Measurements from ENCODE around the gene NRXN3.
"Not testable (repeated sequence)": the region's sequence is repeated elsewhere in the genome, so short reads cannot be mapped to it uniquely, and the experiment has no call there.

The NRXN3 gene

DNA sequence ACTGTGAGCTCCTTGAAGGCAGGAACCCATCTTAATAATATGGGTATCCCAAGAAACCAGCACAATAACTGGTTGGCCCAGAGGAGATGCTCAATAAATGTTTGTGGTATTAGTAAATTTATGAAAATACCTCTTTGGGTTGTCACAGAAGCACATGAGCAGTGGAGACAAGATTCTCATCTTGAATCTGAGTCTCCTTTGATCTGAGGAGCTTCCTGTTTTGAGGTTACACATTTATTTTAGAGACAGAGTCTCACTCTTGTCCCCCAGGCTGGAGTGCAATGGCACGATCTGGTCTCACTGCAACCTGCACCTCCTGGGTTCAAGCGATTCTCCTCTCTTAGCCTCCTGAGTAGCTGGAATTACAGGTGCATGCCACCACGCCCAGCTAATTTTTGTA, 247.4 kb downstream of the NRXN3 start:
- DNase-seq: no peak

DNA sequence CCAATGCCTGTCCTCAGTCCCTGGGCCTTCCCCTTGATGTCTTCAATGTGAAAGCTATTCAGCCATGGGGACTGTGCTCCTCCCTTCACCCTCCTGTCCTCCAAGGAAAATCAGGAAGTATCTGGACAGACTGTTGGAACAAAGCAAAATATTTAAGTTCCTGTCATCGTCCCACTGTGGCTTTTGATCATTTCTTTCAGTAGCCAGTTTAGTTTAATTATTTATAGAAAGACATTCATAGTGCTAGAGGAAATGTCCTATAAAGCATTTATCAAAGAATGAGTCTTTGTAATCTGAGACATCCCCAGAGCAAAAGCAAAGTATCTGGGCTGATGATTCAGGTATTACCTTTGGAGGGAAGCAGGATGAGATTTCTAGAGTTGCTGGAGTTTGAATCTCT, 254.1 kb downstream of the NRXN3 start:
- DNase-seq: no peak

DNA sequence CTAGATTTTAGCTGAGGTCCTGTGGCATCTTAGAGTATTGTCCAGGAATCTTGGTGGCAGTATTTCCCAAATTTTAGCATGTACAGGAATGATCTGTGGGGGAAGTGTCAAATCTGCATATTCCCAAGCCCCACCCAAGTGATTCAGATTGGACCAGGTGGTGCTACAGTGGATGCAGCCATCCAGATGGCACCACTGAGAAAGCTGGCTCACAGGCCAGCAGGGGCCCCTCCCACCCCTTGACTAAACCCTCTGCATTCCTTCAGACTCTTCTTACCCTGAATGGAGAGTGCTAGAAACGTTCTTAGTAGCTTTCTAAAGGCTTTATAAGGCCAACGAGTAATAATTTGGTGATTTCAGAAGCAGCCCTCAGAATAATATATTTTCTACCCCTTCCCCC, 255.2 kb downstream of the NRXN3 start:
- DNase-seq: no peak

DNA sequence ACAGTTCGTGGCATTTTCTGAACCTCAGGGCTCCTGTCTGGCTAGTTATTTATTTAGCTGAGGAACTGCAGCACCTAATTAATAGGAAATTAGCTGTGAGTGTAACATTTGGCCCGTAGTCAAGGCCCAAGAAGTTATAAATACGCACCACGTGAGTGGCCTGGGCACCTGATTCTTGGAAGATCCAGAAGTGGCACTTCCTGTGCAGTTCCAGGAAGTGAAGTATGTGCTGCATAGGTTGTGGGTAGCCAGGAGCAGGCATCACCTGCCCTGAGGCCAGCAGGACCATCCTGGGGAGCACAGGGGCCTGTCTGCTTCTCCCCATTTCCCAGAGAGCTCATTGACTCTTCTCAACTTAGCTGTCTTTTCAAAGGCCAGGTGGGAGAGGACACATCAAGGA, 255.6 kb downstream of the NRXN3 start:
- DNase-seq: no peak

DNA sequence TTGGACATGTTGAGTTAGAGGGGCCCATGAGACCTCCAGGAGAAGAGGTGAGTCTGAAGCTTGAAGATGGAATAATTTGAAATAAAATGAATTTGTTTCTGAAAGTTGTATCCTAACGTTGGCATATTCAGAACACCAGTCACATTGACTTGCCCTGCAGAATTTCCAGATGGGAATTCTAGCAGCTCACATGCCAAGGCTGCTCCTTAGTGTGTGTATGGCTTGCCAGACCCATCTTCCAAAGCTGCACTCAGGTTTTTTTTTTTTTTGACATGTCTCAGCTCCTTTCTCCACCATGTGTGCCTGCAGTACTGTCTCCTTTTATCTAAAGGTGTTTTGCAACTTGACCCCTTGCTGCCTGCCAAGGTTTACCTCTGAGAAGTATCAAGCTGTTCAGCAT, 261.9 kb downstream of the NRXN3 start:
- no peak for DNase-seq

DNA sequence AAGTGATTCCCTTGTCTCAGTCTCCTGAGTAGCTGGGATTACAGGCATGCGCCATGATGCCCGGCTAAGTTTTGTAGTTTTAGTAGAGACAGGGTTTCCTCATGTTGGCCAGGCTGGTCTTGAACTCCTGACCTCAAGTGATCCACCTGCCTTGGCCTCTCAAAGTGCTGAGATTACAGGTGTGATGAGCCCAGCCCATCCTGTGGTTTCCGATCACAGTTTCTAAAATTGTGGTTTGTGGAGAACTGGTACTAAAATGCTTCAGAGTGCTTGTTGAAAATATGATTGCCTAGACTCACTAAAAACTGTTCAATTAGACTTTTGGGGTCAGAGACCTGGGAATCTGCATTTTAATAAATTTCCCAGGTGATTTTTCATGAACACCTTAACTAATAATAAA, 267.3 kb downstream of the NRXN3 start:
- not testable (repeated sequence) for DNase-seq

DNA sequence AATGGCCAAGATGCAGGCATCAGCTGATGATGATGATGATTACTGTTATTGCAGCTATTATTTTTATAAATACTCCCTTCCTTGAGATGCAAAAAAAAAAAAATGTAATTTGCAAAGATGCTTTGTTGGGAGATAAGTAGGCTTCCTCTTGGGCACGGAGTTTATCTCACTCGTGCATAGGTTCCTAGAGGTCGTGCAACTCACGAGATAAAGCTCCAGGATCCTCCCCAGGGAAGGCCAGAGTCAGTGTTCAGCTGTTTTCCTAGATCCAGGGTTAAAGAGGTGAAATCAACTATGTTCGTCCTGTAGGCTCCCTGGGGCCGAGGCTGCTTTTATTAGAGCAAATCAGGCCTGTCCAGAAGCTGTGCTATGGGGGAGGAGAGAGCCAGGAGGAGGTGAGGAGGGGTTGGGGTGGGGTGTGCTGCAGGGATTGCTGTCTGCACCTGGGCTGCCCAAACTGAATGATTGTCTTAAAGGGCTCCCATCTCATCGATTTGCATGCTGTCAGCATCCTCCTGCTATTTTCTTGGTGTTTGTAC, 270.3 kb downstream of the NRXN3 start:
- no peak for DNase-seq

DNA sequence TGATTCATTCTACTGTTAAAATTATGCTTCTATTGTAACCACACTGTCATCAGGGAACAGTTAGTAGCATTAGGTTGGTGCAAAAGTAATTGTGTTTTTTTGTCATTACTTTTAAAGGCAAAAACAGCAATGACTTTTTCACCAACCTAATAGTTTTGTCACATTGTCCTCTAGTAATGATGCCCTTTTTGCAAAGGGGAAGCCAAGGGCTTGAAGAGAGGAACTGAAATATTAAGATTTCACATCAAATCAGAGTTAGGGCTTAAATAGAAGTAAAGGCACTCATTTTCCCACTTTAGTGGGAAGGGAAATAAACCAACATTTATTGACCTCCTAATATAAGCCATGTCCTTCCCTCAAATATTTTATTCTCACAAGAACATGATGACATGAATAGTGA, 273.7 kb downstream of the NRXN3 start:
- DNase-seq: no peak

DNA sequence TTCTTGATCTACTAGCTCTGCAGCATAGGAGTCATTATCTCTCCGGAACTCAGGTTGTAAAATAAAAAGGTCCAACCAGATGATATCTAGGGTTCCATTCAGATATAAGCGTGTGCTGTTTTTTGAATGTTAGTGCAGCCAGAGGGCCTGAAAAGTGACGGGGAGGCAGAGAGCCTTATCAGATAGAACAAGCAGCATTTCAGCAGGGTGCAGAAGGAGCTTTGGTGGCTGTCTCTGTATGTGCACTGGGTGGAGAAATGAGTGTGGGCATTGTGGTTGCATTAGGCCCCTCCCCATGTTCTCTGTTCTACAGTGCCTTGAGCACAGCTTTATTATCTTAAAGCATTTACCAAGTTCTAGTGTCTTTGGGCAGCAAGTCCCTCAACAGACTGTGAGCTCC, 275.1 kb downstream of the NRXN3 start:
- no peak for DNase-seq

DNA sequence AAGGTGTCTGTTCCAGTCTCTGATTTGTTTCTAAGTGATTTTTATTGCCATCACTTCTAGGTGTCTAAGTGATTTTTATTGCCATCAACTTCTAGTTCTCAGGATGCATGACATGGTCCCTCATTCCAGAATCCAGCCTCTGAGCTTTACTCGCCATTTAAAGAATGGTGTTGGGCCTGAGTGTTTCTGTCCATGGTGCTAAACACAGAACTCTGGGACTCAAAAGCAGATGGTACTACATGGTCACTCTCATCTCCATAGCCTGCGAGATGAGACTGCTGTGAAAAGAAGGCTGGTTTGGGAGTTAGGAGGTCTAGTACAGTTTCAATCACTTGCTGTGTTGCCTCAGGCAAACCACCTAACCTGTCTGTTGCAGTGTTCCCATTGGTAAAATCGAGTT, 276.6 kb downstream of the NRXN3 start:
- DNase-seq: no peak

DNA sequence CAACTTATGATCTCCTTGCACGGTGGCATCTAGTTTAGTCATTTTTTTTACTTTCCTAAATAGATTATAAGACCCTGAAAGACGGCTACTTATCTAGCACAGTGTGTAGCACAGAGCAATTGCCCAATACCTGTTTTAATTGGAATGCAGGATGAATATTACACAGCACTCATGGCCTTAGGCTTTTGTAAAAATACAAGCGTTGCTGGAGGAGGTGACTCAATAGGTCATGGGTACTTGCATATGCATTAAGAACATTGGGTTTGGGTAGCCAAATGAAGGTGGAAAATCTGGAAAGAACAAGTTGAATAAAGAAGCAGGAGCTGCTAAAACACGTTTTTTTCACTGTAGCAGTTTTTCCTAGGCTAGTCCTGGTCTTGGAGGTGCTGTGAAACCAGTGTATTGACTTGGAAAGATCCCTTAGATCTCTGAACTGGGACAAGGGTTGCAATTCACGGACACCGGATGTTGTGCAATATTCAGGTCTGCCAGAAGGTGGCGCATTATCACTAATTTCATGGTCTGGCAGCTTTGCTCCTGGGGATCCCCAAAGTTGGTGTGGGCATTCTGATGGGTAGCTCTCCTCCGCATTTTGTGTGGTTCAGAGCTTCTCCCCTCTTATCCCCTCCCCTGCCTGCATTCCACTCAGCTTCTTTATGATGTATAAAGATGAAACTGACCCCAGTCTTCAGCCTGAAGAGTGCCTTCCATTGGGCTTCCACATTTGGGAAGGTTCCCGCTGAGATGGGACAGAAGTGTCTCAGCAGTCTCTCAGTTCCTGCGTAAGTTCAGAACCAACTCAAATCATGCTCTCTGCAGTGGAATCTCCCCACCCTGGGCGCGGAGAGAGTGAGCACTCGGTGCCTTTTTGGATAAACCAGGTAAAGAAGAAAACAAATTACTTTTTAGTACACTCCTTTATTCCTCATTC, 278.3 kb downstream of the NRXN3 start:
- DNase-seq: peak; percentile 70

DNA sequence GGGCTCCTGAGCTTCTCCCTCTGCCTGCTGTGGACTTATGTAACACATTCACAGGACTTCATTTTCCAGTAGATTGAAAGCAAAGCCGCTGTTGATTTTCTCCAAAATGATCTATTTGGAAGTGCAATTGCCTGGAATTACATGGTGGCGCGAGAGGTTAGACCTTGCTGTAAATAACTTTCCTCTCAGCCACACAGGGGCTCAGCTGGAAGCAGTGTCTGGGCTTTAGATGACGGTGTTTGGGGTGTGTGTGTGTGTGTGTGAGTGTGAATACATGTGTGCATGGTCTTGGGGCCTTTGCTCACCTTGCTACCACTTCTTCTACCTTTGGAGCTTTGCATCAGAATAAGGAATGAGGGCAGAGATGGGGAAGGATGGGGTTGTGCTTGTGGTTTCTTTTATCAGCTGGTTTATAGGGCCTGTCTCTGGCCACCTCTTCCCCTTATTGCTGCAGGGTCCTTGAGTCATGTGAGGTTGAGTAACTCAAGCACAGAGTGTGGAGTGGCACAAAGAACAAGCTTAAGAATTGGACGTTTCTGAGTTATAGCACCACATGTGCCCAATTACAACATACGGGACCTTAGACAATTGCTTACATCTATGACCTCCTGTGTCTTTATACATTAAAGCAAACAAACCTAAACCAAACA, 280.6 kb downstream of the NRXN3 start:
- DNase-seq: no peak

DNA sequence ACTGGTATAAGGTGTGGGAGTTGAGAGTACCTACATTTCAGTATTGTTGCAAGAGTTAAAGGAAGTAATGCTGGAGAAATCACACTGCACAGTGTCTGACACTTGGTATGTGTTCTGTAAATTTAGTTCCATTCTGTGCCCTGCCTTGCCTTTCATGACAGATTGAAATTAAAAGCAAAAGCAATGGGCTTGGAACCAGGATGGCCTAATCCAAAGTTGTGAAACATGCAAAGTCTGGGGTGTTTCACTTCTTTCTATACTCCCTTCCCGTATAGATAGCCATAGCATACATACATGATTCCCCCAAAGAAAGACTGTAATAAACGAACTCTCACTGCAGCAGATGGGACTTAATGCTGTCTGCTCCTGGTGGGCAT, 281.1 kb downstream of the NRXN3 start:
- no peak for DNase-seq

DNA sequence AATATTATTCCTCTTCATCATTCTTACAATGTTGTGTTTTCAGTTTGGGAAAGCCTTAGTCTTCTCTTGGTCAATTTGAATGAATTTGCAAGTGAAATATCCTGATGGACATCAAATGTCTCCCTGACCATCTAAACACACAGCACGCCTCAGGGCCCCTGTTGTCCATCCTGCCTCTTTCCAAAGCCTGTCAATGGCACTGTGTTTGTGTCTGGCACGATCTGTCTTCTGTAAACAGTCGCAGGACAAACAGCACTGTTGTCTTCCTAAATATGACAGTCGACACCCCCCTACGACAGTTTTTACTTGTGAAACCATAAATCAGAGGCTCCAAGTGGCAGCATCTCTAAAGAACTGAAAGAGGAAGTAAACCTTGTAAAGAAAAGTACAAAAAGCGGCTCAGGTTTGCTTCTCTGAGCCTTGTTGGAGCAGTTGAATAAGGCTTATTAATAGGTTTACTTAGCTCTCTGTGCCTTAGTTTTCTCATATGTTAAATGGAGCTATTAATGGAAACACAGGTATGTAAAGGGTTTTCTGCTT, 285.8 kb downstream of the NRXN3 start:
- DNase-seq: no peak

DNA sequence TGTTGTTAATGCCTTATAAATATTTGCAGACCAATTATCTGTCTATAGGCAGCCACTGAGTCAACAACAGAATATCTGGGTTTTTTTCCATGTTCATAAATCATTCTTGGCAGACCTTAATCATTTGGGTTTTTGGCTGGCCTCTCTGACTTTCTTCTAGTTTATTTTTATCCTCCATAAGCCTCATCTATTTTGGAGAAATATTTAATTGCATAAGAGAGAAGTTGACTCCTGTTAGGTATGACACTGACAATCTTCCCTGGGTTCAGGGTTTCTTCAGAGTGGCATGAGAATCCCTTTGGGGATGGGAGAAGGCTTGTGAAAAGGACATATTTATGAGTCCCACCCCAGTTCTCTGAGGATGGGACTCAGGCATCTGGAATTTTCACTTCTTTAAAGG, 299.8 kb downstream of the NRXN3 start:
- DNase-seq: no peak

DNA sequence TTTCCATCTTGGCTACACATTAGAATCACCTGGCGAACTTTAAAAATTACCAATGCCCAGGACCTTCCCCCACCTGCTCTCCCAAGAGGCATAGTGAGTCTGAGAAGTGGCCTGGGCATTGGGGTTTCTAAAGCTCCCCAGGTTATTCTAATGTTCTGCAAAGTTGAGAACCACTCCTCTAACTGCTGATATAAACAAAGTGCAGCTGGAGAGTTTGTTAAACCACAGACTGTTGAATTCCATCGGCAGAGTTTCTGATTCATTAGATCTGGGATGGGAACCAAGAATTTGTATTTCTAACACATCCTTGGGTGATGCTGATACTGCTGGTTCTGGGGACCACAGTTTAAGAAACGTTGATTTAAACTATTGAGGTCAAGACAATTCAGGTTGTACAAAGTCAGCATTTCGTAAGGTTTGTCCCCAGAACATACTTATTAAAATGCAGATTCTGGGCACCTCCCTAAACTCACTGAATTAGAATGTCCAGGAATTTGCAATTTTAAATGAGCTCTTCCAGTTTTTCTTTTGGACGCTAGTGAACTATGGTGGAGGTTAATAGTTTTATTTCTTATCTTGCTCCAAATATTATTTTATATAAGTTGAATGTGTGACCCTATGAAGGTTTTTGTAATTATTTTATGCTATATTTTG, 309.1 kb downstream of the NRXN3 start:
- no peak for DNase-seq

DNA sequence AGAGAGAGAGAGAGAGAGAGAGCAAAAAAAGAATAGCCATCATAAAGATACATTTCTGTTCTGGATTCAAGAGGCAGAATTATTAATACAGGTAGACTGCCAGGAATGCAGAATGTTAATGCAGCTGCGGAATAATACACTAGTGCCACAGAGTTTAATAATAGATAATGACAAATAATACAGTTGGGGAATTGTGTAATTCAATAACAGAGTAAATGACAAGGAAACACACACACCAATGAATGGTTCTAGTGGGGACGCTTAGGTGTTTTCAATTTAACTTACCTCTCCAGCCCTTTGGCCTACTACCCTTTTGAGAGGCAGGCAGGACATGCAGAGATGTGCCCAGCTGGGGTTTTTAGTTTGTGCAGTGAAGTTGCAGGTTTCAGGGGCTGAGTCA, 313.9 kb downstream of the NRXN3 start:
- no peak for DNase-seq

DNA sequence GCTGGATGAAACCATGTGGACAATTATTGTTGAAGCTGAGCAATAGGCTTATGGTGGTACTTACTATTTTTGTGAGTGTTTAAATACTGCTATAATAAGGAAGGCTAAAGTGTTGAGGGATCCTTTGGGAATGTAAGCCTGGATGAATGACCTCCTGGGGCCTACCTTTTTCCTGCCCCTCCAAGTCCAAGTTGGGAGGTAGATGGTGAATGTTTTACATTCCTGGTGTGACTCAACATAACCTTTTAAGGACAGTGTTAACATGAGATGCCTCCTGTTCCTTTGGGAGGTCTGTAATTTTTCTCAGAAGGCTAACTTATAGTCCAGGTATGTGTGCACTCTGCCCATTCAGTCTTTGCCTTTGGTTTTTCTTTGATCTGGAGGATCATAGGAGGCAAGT, 315.9 kb downstream of the NRXN3 start:
- DNase-seq: no peak

DNA sequence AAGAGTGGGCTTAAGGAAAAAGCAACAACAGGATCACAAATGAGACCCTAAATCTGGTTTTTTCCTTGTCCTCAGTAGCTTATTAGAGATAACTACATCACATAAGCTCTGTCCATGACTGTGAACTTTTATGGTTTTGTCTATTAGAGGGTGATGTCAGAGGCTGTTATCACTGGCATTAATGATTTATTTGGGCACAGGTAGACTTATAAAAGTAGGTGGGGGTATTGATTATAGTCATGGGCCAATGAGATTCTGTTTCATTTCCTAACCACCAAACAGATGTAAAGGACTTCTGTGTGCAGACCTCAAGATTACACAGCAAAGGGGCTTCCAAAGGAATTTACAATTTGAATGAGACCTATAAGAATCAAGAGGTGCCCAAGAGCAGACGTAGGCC, 316.4 kb downstream of the NRXN3 start:
- no peak for DNase-seq

DNA sequence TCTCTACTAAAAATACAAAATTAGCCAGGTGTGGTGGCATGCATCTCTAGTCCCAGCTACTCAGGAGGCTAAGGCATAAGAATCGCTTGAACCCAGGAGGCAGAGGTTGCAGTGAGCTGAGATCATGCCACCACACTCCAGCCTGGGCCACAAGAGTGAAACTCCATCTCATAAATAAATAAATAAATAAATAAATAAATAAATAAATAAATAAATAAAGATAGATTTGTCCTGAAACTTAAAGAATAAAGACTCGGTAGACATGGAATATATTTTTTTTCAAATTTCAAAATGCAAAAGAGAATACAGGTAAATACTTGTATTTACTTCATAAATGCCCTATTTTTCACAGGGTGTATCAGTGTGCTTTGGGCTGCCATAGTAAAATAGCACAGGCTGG, 317.4 kb downstream of the NRXN3 start:
- DNase-seq: not testable (repeated sequence)

DNA sequence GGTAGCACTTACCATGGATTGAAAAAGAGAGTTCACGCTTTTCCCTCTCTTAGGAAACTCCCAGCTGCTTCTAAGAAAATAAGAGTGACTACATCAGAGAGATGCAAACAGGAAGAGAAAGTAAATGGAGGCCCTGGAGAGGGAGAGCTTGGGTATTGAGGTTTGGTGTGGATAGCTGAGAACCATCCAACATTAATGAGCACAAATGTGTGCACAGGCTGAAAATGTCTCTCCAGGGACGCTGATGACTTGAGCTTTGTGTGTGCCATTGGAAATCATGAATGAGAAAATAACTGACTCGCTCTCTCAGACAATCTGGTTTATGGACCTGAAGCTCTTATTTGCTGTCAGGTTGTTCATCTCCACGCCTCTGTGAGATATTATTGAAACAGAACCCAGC, 318.8 kb downstream of the NRXN3 start:
- DNase-seq: no peak

DNA sequence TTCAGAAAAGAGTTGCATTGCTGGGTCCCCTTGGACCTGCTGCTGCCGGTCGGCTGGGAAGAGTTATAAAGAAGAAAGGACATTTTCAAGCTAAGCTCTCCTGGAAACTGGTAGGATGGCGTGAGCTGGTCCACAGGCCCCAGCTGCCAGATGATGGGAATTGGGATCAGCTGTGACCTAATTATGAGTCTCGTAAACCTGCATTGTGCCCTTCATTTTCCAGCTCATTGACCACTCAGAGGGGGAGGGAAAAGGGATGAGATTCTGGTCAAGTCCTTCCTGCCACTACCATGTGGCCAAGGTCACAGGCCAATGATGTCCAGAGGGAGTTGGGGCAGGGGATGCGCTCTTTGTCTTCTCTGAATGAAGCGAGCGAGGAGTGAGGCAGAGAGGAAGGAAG, 320.9 kb downstream of the NRXN3 start:
- no peak for DNase-seq

DNA sequence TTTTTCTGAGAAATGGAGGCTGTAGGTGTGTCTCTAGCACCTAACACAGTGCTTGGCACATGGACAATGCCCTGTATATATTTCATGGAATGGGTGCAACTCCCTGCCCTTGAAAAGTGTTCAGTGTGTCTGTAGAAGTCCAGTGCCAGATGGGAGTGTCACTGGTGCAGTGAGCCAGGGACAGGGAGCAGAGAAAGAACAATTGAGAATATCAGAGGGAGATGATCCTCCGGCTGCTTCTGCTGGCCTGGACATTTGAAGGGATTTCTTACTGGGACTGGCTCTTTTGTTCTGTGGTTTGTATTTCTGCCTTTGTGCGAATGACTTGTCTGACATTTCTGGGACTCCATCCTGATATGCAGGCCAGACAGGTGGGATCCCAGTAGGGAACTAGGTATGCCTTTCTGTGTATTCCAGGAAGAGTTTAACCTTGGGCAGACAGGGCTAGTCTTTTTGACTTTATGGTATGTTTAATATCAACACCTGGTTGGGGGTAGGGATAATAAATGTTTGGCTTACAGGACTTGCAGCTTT, 328.0 kb downstream of the NRXN3 start:
- no peak for DNase-seq
